ENCODE measurements around the gene FYTTD1. TPM values are rescaled to one million over a fixed set of nuclear protein-coding genes. Genes with fewer than 3 reads are reported as not detected.

Gene FYTTD1
- total and polyA plus RNA-seq, 2 donors (not counting 1 experiment from before 2014, with no cell fraction given) = 44.3 to 63.4 TPM

GRCh38 chr3:197753263-197753662 lies 3.6 kb downstream of the FYTTD1 start:
- no peaks in the 10 kb centered on the region for H4K20me1 ChIP-seq (ENCODE audit: control insufficient read depth, extremely low read depth, insufficient read depth, low read length)
- H3K9me3 ChIP-seq (ENCODE audit: control insufficient read depth, insufficient read depth, low read depth, low read length) = no peaks in the 10 kb centered on the region
- H3K4me2 ChIP-seq (ENCODE audit: extremely low read depth, insufficient read depth, low read length) = no peak overlapping the region
- no peak overlapping the region for H3K4me3 ChIP-seq (replicated peaks in 1 of 4; ENCODE audit: control extremely low read depth in 1 of 4, insufficient read depth in 1 of 4, low read depth in 3 of 4, low read length in 4 of 4)
- no peak overlapping the region for H2AFZ ChIP-seq (ENCODE audit: low read length)
- H3K36me3 ChIP-seq (ENCODE audit: control insufficient read depth, insufficient read depth, low read length) = no peaks in the 10 kb centered on the region
- no peak overlapping the region for H3K27ac ChIP-seq (ENCODE audit: insufficient read depth, low read length)
- TF ChIP-seq EZH2 (IDR thresholded peaks at IDR 0.05; ENCODE audit: low read length, missing control alignments) = no peak
- no peak for TF ChIP-seq CTCF (conservative IDR thresholded peaks at IDR 0.05 in 1 of 2, IDR thresholded peaks at IDR 0.05 in 1 of 2; ENCODE audit: low read depth in 1 of 2, low read length in 2 of 2)
- H3K79me2 ChIP-seq (ENCODE audit: control insufficient read depth, insufficient read depth, low read length) = peaks cover 64% of the 10 kb centered on the region
- H3K4me1 ChIP-seq (ENCODE audit: control insufficient read depth, extremely low read depth, insufficient read depth, low read length) = peaks cover 7% of the 10 kb centered on the region
- no peak overlapping the region for H3K9ac ChIP-seq (ENCODE audit: insufficient read depth, low read length)
- H3K27me3 ChIP-seq (ENCODE audit: control insufficient read depth, insufficient read depth, low read length) = no peaks in the 10 kb centered on the region
- DNase-seq (ENCODE audit: low read depth in 2 of 2) = no peak

GRCh38 chr3:197756704-197757103 lies 7.0 kb downstream of the FYTTD1 start:
- TF ChIP-seq EZH2 (IDR thresholded peaks at IDR 0.05; ENCODE audit: low read length, missing control alignments) (no peak), CTCF (conservative IDR thresholded peaks at IDR 0.05 in 1 of 2, IDR thresholded peaks at IDR 0.05 in 1 of 2; ENCODE audit: low read depth in 1 of 2, low read length in 2 of 2) (no peak)
- peaks cover 73% of the 10 kb centered on the region for H3K79me2 ChIP-seq (ENCODE audit: control insufficient read depth, insufficient read depth, low read length)
- no peak for DNase-seq (ENCODE audit: low read depth in 2 of 2)
- H3K9ac ChIP-seq (ENCODE audit: insufficient read depth, low read length) = no peak overlapping the region
- H3K36me3 ChIP-seq (ENCODE audit: control insufficient read depth, insufficient read depth, low read length) = peaks cover 3% of the 10 kb centered on the region
- H3K27me3 ChIP-seq (ENCODE audit: control insufficient read depth, insufficient read depth, low read length) = no peaks in the 10 kb centered on the region
- H3K27ac ChIP-seq (ENCODE audit: insufficient read depth, low read length) = no peak overlapping the region
- H3K9me3 ChIP-seq (ENCODE audit: control insufficient read depth, insufficient read depth, low read depth, low read length) = no peaks in the 10 kb centered on the region
- no peak overlapping the region for H2AFZ ChIP-seq (ENCODE audit: low read length)
- no peak overlapping the region for H3K4me3 ChIP-seq (replicated peaks in 1 of 4; ENCODE audit: control extremely low read depth in 1 of 4, insufficient read depth in 1 of 4, low read depth in 3 of 4, low read length in 4 of 4)
- H3K4me2 ChIP-seq (ENCODE audit: extremely low read depth, insufficient read depth, low read length) = no peak overlapping the region
- H4K20me1 ChIP-seq (ENCODE audit: control insufficient read depth, extremely low read depth, insufficient read depth, low read length) = no peaks in the 10 kb centered on the region
- peaks cover 3% of the 10 kb centered on the region for H3K4me1 ChIP-seq (ENCODE audit: control insufficient read depth, extremely low read depth, insufficient read depth, low read length)

- H2AFZ ChIP-seq (ENCODE audit: low read length) = no peak overlapping the region
- H3K36me3 ChIP-seq (ENCODE audit: control insufficient read depth, insufficient read depth, low read length) = peaks cover 3% of the 10 kb centered on the region
- no peaks in the 10 kb centered on the region for H4K20me1 ChIP-seq (ENCODE audit: control insufficient read depth, extremely low read depth, insufficient read depth, low read length)
- no peaks in the 10 kb centered on the region for H3K27me3 ChIP-seq (ENCODE audit: control insufficient read depth, insufficient read depth, low read length)
- H3K4me2 ChIP-seq (ENCODE audit: extremely low read depth, insufficient read depth, low read length) = no peak overlapping the region
- no peak overlapping the region for H3K4me3 ChIP-seq (replicated peaks in 1 of 4; ENCODE audit: control extremely low read depth in 1 of 4, insufficient read depth in 1 of 4, low read depth in 3 of 4, low read length in 4 of 4)
- H3K27ac ChIP-seq (ENCODE audit: insufficient read depth, low read length) = no peak overlapping the region
- no peaks in the 10 kb centered on the region for H3K9me3 ChIP-seq (ENCODE audit: control insufficient read depth, insufficient read depth, low read depth, low read length)
- DNase-seq (ENCODE audit: low read depth in 2 of 2) = no peak
- H3K4me1 ChIP-seq (ENCODE audit: control insufficient read depth, extremely low read depth, insufficient read depth, low read length) = no peaks in the 10 kb centered on the region
- peaks cover 55% of the 10 kb centered on the region for H3K79me2 ChIP-seq (ENCODE audit: control insufficient read depth, insufficient read depth, low read length)
- no peak for TF ChIP-seq CTCF (conservative IDR thresholded peaks at IDR 0.05 in 1 of 2, IDR thresholded peaks at IDR 0.05 in 1 of 2; ENCODE audit: low read depth in 1 of 2, low read length in 2 of 2)
- no peak for TF ChIP-seq EZH2 (IDR thresholded peaks at IDR 0.05; ENCODE audit: low read length, missing control alignments)
- no peak overlapping the region for H3K9ac ChIP-seq (ENCODE audit: insufficient read depth, low read length)
Measured at GRCh38 chr3:197758512-197758911, 8.8 kb downstream of the FYTTD1 start.
